Pancreas (tissue), 10 donors: ENCODE results near the gene AIFM1. TPM values are rescaled to one million over a fixed set of nuclear protein-coding genes. Genes with fewer than 3 reads are reported as not detected.

ENCODE experiments used
- ATAC-seq, 4 donors: fragments of 200-7000 bp; cut with Tn5 transposase; one replicate each; pipeline versions ENCODE4 v1.8.0 to v1.9.1; 2020; ENCODE audit warnings: mild to moderate bottlenecking in 4 of 4, moderate library complexity in 4 of 4
- DNase-seq, 6 donors: peaks; one replicate each; pipeline ENCODE4 v3.0.0-alpha.2; 2020
- FAIRE-seq: peaks from 2 replicates; lab custom pipeline; 2012; peaks lifted over from hg19 to GRCh38; lab: Jason Lieb, UNC
- H3K27ac ChIP-seq, 4 donors: fragments of 200-600 bp; sonication (generic); 1 replicate in 3 of 4; 2 replicates in 1 of 4; pipeline versions ENCODE4 v1.5.0 to v1.8.0; 2020
- H3K27me3 ChIP-seq, 4 donors: fragments of 200-600 bp; one replicate each; pipeline ENCODE4 v1.8.0; 2021
- H3K36me3 ChIP-seq, 3 donors: fragments of 200-600 bp; sonication (generic) in 1 of 3; one replicate each; pipeline versions ENCODE4 v1.5.0 to v1.8.0; 2020 to 2021
- H3K4me1 ChIP-seq, 3 donors: fragments of 200-600 bp; one replicate each; pipeline ENCODE4 v1.8.0; 2021
- H3K4me3 ChIP-seq, 4 donors: fragments of 200-600 bp; sonication (generic) in 2 of 4; one replicate each; pipeline versions ENCODE4 v1.5.0 to v1.8.0; 2020 to 2021
- H3K9me3 ChIP-seq, 4 donors: fragments of 200-600 bp; one replicate each; pipeline ENCODE4 v1.8.0; 2021
- CTCF ChIP-seq, 4 donors: fragments of 200-600 bp; sonication (generic) in 3 of 4; IDR thresholded peaks; one replicate each; pipeline versions ENCODE4 v1.5.0 to v1.8.0; 2021; ENCODE audit warnings: antibody characterized with exemption in 4 of 4
- WGBS, 2 donors: extraction: QIAGEN DNeasy Blood & Tissue Kit; methylation state at CpG; one replicate each; pipeline ENCODE4 v1.1.7; 2013; 5-methylcytosine and 5-hydroxymethylcytosine counted together
- intact Hi-C, 3 donors: fragments of 100-400 bp; cut with DNase I; formaldehyde crosslinking; loops; one replicate each; pipeline versions ENCODE4 v1.11.1 to v1.14.2; 2022
- polyA plus RNA-seq, 2 donors: library from polyadenylated mRNA; stranded (reverse); fragments of 200-250 nt; gene quantifications; one replicate each; pipeline ENCODE4 v1.2.3, GENCODE V29; 2013
- total RNA-seq, 6 donors: library from RNA; stranded (reverse); fragmentation: NEBNext Ultra II Directional in 4 of 6; extraction: Animal tissue kit (Norgen Biotek cat#: 25700) in 4 of 6; gene quantifications; one replicate each; pipeline versions ENCODE4 v1.2.1 to v1.2.4, GENCODE V29; 2021 to 2023
- donor health status: healthy with polysubstance abuse.
- donor health status: DM: no; HTN: no; CAD: no; lungs with moderate emphysema.
- donor health status: DM: no; HTN: no; CAD: no.
- donor health status: control.
- donor health status: control.
- donor health status: Bipolar disorder and iron deficiency.
- donor health status: DM: yes; HTN: yes; CAD: no.
- donor health status: DM: no; HTN: no; CAD: no.
- donor health status: DM: no; HTN: no; CAD: no.
- donor health status: DM: yes; HTN: yes; CAD: no.

Gene AIFM1
- total and polyA plus RNA-seq, 8 donors: 12.1 to 19.7 (median 15.3) TPM

DNA sequence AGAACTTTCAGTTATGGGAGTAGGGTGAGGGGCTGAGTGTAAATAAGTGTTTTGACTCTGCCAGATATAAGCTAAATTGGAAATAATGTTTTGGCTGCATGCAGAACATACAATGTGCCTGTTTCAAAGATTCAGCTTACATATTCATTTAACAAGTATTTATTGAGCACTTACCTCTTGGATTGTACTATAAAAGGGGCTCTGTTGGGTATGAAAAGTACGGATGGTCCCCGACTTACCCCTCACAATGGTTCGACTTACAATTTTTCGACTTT lies 799 bp upstream of the AIFM1 start:
- intact Hi-C loops: no loop called here
- peaks cover 0 to 6% (median 3%) of the 10 kb centered on the region in 4 donors for H3K27me3 ChIP-seq
- WGBS, 2 donors: 1 to 35% methylated on average over 4 of the region's 4 CpGs
- no peak for DNase-seq
- no peak for TF ChIP-seq CTCF (IDR thresholded peaks at IDR 0.05)
- H3K4me3 ChIP-seq: peak overlapping the region; percentile 22 to 57 (median 34)
- FAIRE-seq: no peak
- peak in 1 of 4 donors; percentile 4 for ATAC-seq
- H3K36me3 ChIP-seq: no peaks in the 10 kb centered on the region
- H3K4me1 ChIP-seq: peaks cover 0 to 4% (median 0%) of the 10 kb centered on the region in 3 donors
- H3K27ac ChIP-seq: peak overlapping the region; percentile 44 to 89 (median 72)
- no peaks in the 10 kb centered on the region for H3K9me3 ChIP-seq

- no peak for TF ChIP-seq CTCF (IDR thresholded peaks at IDR 0.05)
- peak in 1 of 6 donors; percentile 30 for DNase-seq
- no peaks in the 10 kb centered on the region for H3K36me3 ChIP-seq
- FAIRE-seq: no peak
- peaks cover 0 to 7% (median 0%) of the 10 kb centered on the region in 3 donors for H3K4me1 ChIP-seq
- intact Hi-C loops: no loop called here
- no peaks in the 10 kb centered on the region for H3K9me3 ChIP-seq
- H3K27ac ChIP-seq: peak overlapping the region; percentile 44 to 89 (median 72)
- ATAC-seq: peak in 1 of 4 donors; percentile 53
- WGBS, 2 donors: 1 to 26% methylated on average over 32 of the region's 32 CpGs
- peak overlapping the region; percentile 22 to 57 (median 34) for H3K4me3 ChIP-seq
- peaks cover 0 to 6% (median 0%) of the 10 kb centered on the region in 4 donors for H3K27me3 ChIP-seq
Measured at GRCh38 chrX:130165181-130165702, 399 bp downstream of the AIFM1 start.

- TF ChIP-seq CTCF (IDR thresholded peaks at IDR 0.05): no peak
- H3K27me3 ChIP-seq: no peaks in the 10 kb centered on the region
- ATAC-seq (no peak), FAIRE-seq (no peak), DNase-seq (no peak)
- no peaks in the 10 kb centered on the region for H3K36me3 ChIP-seq
- intact Hi-C loops: no loop called here
- peaks cover 0 to 12% (median 0%) of the 10 kb centered on the region in 3 donors for H3K4me1 ChIP-seq
- H3K9me3 ChIP-seq: no peaks in the 10 kb centered on the region
- whole genome bisulfite sequencing, 2 donors: 34 to 59% methylated on average over 2 of the region's 2 CpGs
- H3K27ac ChIP-seq: no peak overlapping the region
- no peak overlapping the region for H3K4me3 ChIP-seq
Measured at GRCh38 chrX:130163398-130163797, 2.2 kb downstream of the AIFM1 start.

DNA sequence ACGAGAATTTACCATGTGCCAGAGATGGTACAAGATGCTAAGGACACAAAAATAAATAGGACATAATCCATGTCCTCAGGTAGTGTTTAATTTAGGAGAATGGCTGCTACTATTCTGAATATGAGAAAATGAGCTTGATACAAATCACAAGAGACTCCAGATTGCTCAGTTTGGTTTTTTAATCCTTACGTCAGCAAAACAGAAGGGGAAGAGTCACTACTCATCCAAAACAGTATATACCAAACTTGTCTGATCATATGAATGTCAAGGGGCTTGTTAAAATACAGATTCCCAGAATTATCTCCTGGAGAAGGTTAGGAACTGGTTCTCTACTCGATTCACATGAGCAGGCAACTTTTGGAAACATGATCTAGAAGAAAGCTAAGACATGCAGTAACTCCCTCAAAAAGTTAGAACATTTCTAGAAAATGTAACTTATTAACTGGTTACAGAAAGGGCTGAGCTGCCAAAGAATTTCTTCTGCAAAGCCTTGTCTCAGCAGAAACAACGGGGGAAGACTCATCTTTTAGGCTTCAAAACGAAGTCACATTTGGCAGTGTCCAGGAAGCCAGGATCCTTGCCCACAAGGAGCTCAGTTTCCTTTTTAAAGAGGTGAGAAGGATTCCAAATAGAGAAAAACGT lies 3.4 kb downstream of the AIFM1 start:
- WGBS, 2 donors: 35 to 36% methylated on average over 6 of the region's 6 CpGs
- Histone ChIP-seq H3K36me3 (no peaks in the 10 kb centered on the region), H3K27me3 (no peaks in the 10 kb centered on the region), H3K9me3 (no peaks in the 10 kb centered on the region), H3K4me3 (no peak overlapping the region), H3K4me1 (peaks cover 0 to 12% (median 0%) of the 10 kb centered on the region in 3 donors), H3K27ac (no peak overlapping the region)
- intact Hi-C loops: no loop called here
- no peak for DNase-seq
- no peak for ATAC-seq
- FAIRE-seq: no peak
- TF ChIP-seq CTCF (IDR thresholded peaks at IDR 0.05): no peak

DNA sequence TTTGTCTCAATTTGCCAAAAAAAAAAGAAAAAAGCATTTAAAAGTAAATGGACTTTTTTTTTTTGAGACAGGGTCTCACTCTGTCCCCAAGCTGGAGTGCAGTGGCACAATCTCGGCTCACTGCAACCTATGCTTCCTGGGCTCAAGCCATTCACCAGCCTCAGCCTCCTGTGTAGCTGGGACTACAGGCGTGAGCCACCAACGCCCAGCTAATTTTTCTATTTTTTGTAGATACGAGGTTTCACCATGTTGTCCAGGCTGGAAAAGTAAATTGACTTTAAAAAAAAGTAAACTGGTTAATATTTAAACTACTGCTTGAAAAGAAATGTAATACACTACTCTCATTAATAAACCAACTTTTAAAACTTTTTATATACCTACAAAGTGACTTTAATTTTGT lies 5.9 kb downstream of the AIFM1 start:
- no peak overlapping the region for H3K4me3 ChIP-seq
- H3K4me1 ChIP-seq: peaks cover 0 to 12% (median 0%) of the 10 kb centered on the region in 3 donors
- H3K27ac ChIP-seq: no peak overlapping the region
- H3K27me3 ChIP-seq: no peaks in the 10 kb centered on the region
- H3K36me3 ChIP-seq: no peaks in the 10 kb centered on the region
- no peak for TF ChIP-seq CTCF (IDR thresholded peaks at IDR 0.05)
- FAIRE-seq: no peak
- peak in 1 of 4 donors; percentile 18 for ATAC-seq
- 27 to 34% methylated on average over 4 of the region's 4 CpGs for WGBS, 2 donors
- no peaks in the 10 kb centered on the region for H3K9me3 ChIP-seq
- intact Hi-C loops: no loop called here
- DNase-seq: no peak
